HG03135 (cell line): ENCODE measurements around the gene GABRD.
"Not testable (repeated sequence)": the region's sequence is repeated elsewhere in the genome, so short reads cannot be mapped to it uniquely, and the experiment has no call there.

Experiments used
- ATAC-seq: cut with Tn5 transposase; IDR thresholded peaks from one replicate; pipeline ENCODE4 v1.9.1; 2021; ENCODE audit warnings: mild to moderate bottlenecking, moderate library complexity; ENCODE audit not compliant: unreplicated experiment

GABRD gene, protein sequence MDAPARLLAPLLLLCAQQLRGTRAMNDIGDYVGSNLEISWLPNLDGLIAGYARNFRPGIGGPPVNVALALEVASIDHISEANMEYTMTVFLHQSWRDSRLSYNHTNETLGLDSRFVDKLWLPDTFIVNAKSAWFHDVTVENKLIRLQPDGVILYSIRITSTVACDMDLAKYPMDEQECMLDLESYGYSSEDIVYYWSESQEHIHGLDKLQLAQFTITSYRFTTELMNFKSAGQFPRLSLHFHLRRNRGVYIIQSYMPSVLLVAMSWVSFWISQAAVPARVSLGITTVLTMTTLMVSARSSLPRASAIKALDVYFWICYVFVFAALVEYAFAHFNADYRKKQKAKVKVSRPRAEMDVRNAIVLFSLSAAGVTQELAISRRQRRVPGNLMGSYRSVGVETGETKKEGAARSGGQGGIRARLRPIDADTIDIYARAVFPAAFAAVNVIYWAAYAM

DNA sequence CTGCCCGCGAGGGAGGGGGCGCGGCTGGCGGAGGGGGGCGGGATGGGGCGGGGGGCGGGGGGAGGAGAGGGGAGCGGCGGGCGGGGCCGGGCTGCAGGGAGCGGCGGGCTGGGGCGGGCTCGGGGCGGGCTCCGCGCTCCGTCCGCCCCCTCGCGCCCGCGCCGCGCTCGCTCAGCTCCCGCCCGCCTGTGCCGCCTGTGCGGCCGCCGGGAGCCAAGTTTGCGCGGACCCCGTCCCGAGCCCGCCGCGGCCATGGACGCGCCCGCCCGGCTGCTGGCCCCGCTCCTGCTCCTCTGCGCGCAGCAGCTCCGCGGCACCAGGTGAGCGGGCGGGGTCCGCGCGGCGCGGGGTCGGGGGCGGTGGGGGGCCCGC, at the start of gene GABRD:
Gene GABRD, plus strand, starts transcription at position 174 of the 372 bp plus-strand sequence. Its CDS starts 79 bp downstream, at position 253.
- ATAC-seq = no peak

DNA sequence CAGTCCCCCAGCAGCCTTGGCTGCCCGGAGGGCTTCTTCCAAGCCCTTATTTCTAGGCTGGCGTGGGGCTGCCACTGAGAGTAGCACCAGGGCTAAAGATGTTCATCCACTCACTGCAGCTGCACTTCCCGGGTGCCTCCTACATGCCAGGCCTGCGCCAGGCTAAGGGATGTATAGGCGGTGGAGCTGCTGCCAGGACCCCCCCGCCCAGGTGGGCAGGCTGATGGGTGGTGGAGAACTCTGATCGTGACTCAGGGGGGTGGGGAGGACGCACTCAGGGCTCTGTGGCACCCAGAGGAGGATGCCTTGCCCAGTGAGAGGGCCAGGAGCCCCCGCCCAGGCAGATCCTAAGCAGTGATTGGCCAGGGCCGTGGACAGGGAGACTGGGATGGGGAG, 49.6 kb upstream of the GABRD start:
- no peak for ATAC-seq

DNA sequence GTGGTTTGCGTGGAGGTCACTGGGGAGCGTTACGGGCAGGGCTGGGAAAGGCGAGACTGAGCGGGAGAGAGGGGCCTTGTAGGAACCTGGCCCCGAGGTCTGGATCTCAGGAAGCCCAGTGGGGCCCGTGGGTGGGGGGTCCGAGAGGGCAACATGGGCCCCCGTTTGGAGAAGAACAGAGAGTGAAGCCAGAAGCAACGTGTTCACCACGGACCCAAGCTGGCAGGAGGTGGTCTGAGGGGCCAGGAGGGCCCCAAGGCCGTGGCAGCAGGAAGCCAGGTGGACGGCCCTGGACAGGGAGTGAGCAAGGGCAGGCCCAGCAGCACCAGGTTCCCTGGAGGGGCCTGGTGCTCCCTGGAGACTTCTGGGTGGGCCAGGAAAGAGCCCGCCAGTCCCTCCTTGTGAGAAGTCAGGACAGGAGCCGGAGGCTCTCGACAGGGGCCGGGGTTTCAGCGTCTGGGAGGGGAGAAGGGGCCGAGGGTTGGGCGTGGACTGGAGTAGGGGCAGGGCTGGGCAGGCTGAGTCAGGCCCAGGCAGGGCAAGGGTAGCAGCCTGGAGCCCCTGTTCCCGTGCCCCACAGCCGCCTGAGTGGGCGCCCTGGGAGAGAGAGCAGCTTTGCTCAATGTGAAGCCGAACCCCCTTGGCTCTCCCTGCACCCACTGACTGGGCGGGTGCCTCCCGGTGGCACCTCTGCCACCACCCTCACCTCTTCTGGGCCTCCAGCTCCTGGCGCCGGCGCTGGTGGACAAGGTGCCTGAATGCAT, 49.0 kb upstream of the GABRD start:
- ATAC-seq = no peak

DNA sequence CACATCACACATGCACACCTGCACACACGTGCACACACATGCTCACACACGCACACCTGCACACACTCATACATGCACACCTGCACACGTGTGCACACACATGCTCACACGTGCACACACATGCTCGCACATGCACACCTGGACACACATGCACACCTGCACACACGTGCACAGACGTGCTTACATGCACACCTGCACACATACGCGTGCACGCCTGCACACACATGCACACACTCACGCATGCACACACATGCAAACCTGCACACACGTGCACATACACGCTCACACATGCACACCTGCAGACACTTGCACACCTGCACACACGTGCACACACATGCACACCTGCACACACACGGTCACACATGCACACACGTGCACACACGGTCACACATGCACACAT, 48.1 kb upstream of the GABRD start:
- no peak for ATAC-seq

DNA sequence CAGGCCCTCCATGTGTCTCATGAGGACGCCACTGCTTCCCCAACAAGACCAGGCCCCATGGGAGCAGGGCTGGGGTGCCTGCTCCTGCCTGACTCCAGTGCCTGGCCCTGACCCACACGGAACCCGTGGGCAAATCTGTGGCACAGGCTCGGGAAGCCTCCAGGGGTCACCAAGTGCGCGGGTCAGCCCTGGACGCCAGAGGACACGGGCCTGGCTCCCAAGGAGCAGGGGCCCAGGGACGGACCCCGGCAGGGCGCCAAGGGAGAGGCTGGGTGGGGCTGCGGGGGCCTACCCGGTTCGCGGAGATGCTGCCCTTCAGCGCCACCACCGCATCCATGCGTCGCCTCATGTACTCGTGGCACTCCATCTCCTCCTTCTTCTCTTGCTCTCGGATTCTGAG, 47.5 kb upstream of the GABRD start:
- ATAC-seq = no peak

DNA sequence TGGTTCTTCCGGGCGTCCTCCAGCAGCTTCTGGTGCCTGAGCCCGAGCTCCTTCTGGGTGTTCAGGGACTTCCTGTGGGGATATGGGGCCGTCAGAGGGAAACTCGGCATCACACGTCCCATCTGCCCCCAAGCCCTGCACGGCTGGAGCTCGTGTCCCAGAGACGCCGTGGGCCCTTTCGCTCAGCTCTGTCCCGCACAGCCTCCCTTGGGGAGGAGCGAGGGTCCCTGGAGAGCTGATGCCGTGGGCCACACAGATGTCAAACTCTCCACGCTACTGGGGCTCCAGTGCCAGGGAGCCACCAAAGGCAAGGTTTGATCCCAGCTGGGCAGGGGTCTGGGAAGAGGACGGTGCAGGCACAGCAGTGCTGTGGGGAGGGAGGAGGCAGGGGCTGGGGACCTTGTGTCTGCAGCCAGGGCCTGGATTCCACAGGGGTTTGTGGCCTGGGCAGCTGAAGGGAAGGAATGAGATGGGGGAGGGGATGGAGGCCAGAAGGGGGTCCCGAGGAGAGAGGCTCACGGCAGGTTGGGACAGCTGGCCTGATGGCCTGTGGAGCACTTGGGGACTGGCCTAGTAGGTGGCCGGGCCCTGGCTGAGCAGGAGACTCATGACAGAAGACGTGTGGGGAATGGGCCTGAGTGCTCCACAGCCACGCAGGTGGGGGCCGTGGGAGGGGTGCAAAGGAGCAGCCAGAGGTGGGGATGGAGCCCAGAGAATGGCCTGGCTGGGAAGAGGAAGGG, 46.0 kb upstream of the GABRD start:
- no peak for ATAC-seq

DNA sequence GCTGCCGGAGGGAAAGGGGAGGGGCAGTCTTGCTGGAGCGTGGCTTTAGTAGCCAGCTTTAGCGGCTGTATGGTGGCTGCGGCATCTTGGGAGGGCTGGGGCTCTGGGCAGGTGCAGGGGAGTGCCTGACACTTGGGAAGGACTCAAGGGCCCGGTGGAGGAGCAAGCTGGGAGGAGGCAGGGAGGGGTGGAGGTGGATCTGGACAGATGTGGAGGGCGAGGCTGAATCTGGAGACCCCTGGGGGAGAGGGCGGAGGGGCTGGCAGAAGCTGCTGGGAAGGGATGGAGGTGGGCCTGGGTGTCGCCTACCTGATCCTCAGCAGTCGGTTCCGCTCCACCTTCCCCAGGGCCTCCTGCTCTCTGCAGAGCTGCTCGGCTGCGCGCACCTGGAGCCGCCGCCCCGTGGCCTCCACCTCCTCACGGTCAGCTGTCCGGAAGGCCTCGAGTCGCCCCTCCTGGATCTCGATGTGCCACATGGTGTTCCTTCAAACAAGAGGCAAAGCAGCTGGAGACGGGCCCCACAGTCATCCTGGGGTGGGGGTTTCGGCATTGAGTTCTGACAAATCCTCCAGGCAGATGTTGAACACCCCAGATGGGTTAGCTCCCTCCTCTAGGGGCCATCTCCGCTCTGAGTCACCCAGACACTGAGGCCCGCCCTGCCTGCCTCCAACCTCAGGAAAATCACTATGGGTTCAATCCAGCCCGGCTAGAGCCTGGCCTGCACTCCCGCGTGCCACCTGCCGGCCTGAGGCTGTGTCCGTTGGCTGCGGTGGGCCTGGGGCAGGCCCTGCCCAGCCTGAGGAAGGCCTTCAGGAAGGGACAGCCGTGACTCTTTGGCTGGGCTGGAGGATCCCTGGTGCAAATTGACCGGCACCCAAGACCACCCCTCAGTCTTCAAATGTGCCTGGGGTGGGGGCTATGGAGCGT, 45.2 kb upstream of the GABRD start:
- no peak for ATAC-seq

DNA sequence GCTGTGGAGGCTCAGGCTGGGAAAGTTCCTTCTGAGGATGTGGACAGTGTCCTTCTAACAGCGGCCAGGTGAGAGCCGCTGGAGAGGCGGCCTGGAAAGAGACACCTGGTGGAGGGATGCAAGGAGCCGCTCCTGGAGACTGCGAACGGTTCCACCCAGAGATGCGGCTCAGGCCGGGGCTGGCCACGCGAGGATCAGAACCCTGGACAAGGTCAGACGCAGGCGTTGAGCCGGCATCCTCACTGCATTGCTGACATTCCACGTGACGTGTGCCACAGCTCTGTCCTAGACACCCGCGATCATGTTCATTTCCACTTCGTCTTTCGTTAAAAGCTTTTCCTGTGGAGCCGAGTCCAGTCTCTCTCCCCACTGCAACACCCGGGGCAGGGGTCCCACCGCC, 44.3 kb upstream of the GABRD start:
- ATAC-seq = no peak

DNA sequence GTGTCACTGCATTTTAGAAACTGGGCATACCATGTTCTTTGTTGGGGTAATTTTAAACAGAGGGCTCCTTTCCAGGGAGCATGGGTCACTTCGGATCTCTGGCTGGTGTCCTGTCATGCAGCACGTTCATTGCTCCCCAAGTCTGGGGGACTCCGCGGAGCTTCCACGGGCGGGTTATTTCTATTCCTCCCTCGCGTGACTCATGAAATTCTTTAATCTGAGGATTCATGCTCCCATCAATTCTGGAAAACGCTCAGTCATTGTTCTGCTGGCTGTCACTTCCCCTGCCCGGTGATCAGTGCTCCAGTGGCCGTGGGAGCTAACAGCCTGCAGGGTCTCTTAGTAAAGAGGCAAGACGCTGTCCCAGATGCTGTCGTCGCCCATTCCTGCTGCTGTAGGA, 43.6 kb upstream of the GABRD start:
- no peak for ATAC-seq

DNA sequence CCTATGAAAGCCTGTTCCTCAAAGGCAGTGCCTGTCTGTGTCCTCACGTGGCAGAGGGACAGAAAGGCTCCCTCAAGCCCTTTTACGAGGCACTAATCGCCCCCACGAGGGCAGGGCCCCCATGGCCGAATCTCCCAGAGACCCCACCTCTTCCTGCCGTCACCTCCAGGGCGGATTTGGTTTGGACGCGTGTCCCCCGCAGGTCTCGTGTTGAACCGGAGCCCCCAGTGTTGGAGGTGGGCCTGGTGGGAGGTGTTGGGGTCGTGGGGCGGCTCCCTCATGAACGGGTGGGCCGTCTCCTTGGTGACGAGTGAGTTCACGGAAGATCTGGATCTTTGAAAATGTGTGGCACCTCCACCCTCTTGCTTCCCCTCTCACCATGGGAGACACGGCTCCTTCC, 43.1 kb upstream of the GABRD start:
- ATAC-seq = no peak

DNA sequence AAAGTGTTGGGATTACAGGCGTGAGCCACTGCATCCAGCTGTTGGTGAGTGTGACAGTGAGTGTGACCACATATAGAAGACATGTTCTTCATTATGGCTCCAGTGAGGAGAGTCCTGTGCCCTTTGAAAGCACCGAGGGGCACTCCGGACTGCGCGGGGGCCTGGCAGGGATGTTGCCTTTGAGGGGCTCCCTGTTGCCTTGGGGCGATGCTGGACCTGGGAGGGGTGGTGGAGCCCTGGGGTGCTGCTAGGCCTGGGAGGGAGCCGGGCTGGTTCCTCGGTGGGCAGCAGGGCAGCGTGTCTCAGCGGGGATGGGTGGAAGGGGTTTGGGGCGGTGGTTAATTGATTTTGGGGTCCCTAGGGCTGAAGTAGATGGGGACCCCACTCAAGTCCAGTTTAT, 41.0 kb upstream of the GABRD start:
- ATAC-seq = no peak

DNA sequence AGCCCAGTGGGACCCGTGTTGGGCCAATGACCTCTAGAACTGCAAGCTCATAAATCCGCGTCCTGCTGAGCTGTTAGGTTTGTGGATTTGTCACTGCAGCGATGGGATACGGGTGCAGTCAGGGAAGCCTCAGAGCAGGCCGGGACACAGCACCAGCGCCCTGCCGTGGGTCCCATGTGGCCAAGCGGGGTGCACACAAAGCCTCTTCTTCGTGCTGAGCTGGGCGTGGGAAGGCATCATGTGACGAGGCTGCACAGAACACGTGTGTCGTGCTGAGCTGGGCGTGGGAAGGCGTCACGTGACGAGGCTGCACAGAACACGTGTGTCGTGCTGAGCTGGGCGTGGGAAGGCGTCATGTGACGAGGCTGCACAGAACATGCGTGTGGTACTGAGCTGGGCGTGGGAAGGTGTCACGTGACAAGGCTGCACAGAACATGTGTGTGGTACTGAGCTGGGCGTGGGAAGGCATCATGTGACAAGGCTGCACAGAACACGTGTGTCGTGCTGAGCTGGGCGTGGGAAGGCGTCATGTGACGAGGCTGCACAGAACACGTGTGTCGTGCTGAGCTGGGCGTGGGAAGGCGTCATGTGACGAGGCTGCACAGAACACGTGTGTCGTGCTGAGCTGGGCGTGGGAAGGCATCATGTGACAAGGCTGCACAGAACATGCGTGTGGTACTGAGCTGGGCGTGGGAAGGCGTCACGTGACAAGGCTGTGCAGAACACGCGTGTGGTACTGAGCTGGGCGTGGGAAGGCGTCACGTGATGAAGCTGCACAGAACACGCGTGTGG, 40.3 kb upstream of the GABRD start:
- ATAC-seq = not testable (repeated sequence)

DNA sequence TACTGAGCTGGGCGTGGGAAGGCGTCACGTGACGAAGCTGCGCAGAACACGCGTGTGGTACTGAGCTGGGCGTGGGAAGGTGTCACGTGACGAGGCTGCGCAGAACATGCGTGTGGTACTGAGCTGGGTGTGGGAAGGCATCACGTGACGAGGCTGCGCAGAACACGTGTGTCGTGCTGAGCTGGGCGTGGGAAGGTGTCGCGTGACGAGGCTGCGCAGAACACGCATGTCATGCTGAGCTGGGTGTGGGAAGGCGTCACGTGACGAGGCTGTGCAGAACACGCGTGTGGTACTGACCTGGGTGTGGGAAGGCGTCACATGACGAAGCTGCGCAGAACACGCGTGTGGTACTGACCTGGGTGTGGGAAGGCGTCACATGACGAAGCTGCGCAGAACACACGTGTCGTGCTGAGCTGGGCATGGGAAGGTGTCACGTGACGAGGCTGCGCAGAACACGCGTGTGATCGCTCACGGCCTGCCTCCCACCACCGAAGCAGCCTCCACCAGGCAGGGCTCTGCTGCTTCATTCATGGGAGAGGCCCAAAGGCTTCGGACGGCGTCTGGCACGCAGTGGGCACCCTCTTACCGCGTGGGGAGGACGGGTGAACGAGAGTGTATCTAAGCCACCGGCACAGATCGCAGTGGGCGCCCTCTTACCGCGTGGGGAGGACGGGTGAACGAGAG, 39.5 kb upstream of the GABRD start:
- no peak for ATAC-seq

DNA sequence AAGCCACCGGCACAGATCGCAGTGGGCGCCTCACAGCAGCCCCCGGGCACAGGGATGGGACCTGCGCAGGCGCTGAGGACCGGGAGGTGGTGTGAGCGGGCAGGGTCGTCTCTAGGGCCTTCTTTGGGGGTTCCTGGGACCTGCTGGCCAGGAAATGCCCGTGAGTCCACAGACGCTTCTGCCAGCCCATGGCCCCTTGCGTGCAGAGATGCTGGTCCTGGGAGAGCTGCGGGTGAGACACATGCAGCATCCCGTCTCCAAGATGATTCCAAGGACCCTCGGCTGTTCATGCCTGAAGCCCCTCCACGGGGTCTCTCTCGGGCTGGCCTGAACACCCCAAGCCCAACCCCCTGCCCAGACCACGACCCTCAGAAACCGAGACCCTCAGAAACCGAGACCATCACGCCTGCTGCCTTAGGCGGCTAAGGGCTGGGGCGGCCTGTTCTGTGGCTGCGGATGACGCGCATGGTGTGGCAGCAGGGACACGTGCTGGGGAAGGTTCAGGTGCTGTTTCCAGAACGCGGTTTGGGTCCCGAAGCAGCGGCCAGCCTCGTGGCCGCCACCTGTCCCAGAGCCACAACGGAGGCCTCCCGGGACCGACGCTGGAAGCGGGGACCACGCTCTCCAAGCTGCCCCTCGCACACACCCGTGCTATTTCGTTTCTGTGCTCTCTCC, 38.5 kb upstream of the GABRD start:
- ATAC-seq = no peak

DNA sequence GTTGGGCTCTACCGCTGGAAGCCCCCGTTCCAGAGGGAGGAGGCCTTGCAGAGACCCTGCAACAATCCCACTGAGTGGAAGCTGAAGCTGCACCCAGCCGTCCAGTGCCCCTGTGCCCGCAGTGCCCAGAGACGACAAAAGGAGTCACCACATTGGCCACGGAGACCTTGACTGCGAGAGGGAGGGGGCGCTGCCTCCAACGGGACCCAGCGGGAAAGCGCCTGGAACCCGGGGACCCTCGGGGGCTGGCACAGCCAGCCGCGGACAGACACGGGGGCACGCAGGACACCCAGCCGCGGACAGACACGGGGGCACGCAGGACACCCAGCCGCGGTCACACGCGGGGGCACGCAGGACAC, 38.0 kb upstream of the GABRD start:
- no peak for ATAC-seq

DNA sequence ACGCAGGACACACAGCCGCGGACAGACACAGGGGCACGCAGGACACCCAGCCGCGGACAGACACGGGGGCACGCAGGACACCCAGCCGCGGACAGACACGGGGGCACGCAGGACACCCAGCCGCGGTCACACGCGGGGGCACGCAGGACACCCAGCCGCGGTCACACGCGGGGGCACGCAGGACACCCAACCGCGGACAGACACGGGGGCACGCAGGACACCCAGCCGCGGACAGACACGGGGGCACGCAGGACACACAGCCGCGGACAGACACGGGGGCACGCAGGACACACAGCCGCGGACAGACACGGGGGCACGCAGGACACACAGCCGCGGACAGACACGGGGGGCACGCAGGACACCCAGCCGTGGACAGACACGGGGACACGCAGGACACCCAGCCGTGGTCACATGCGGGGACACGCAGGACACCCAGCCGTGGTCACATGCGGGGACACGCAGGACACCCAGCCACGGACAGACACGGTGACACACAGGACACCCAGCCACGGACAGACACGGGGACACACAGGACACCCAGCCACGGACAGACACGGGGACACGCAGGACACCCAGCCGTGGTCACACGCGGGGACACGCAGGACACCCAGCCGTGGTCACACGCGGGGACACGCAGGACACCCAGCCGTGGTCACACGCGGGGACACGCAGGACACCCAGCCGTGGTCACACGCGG, 37.4 kb upstream of the GABRD start:
- ATAC-seq = not testable (repeated sequence)

DNA sequence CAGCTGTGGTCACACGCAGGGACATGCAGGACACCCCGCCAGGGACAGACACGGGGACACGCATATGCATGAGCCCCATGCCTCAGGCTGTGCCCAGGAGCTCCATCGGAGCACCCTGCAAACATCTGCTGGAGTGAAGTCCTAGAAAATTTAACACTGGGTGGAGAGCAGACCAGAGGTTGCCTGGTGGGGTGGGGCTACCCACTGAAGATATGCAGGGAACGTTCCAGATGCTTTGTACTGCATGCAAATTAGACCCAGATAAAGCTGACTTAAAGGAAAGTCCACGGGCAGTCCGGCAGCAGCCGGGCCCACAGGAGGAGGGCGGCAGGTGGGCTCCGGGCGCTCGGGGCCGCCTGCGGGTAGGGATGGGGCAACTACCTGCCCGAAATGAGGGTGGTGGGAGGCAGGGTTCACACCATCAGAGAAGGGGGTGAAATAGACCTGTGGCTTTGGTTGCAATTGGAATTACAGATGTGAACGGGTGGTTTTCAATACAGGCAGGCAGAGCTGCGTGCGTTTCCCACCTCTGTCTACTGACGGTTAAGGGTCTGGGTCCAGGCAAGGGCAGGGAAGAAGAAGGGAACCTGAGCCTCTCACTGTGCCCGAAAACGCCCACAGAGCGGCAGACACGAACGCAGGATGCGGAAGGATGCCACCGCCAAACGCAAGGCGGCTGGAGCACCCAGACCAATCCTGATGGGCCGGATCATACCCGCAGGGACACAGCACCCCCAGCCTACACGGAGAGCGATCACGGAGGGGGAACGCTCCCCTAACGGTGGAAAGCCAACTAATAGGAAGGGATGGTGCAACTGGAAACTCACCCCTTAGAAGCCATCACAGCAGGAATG, 36.5 kb upstream of the GABRD start:
- no peak for ATAC-seq
